Suprapubic skin (tissue), 3 donors: ENCODE measurements around the gene PPP2R5B.

ENCODE experiments used
- EP300 ChIP-seq: sonication (generic); formaldehyde crosslinking; IDR thresholded peaks from one replicate; pipeline ENCODE4 v1.6.1; 2017; ENCODE audit warnings: antibody characterized with exemption
- POLR2A ChIP-seq, 2 donors: fragments of 450-650 bp; IDR thresholded peaks; one replicate each; pipeline ENCODE4 v1.6.1; 2017; ENCODE audit warnings: antibody characterized with exemption in 2 of 2, mild to moderate bottlenecking in 2 of 2, moderate library complexity in 2 of 2
- TF ChIP-seq, protein P1 (sequence below), 2 donors: fragments of 200-600 bp in 1 of 2; fragments of 450-650 bp in 1 of 2; sonication (generic) in 1 of 2; IDR thresholded peaks; one replicate each; pipeline ENCODE4 v1.5.1; 2016 to 2019; ENCODE audit warnings: antibody characterized with exemption in 2 of 2, mild to moderate bottlenecking in 1 of 2, moderate library complexity in 1 of 2

DNA sequence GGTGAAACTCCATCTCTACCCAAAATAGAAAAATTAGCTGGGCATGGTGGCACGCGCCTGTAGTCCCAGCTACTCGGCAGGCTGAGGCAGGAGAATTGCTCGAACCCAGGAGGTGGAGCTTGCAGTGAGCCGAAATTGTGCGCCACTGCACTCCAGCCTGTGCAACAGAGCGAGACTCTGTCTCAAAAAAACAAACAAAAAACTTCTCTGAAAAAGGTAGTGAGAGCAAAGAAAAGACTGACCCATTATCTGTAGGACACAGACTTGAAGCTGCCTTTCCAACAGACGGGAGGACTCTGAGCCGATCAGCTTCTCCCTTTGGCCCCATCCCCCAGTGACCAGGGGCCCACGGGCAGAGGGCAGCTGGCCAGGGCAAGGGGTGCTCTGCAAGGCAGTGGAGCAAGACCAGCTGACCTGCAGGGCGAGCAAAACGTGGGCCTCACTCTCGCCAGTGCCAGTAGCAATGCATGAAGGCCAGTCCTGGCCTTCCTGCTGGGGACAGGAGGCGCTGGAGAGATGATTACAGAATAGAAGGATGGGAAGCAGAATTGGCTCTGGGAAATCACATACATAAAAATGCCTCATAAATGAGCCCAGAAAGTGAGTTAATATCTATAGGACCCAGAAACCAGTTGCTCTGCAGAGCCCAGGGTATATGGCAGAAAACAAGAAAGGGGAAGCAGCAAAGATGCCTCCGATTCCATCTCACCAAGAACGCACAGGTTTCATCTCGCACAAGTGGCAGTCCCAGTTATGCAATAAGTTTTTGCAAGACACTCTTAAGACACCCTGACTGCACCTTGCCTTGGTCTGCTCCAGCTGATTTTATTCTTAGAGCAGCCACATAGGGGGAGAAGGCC, 48.9 kb upstream of the PPP2R5B start:
- TF ChIP-seq POLR2A (IDR thresholded peaks at IDR 0.05) (no peak), EP300 (no peak)
- TF ChIP-seq, protein P1, sequence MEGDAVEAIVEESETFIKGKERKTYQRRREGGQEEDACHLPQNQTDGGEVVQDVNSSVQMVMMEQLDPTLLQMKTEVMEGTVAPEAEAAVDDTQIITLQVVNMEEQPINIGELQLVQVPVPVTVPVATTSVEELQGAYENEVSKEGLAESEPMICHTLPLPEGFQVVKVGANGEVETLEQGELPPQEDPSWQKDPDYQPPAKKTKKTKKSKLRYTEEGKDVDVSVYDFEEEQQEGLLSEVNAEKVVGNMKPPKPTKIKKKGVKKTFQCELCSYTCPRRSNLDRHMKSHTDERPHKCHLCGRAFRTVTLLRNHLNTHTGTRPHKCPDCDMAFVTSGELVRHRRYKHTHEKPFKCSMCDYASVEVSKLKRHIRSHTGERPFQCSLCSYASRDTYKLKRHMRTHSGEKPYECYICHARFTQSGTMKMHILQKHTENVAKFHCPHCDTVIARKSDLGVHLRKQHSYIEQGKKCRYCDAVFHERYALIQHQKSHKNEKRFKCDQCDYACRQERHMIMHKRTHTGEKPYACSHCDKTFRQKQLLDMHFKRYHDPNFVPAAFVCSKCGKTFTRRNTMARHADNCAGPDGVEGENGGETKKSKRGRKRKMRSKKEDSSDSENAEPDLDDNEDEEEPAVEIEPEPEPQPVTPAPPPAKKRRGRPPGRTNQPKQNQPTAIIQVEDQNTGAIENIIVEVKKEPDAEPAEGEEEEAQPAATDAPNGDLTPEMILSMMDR (IDR thresholded peaks at IDR 0.05): no peak
